Smooth muscle cell of the brain vasculature (primary cell): ENCODE data around the gene KLHDC9.

Experiments
- DNase-seq: peaks from one replicate; pipeline ENCODE4 v3.0.0-alpha.2; 2012; ENCODE audit warnings: low read depth, low spot score

KLHDC9 gene

DNA sequence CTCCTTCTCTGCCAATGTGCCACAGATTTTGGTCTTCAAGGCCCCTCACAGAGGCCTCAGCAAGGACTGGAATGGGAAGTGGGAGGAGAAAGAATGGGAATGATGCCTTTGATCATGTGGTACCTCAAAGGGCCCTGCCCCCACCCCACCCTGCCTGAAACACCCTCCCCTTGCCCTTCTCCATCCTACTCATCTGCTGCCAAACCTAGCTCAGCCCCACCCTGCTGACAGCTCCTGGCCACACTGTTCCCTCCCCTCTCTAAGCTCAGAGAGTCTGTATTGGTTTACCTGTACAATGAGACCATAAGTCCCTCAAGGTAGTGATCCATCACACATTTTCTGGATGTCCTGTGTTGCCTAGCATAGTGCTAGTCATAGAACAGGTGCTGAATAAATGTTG is 21.8 kb upstream of the KLHDC9 start:
- DNase-seq, result no peak

DNA sequence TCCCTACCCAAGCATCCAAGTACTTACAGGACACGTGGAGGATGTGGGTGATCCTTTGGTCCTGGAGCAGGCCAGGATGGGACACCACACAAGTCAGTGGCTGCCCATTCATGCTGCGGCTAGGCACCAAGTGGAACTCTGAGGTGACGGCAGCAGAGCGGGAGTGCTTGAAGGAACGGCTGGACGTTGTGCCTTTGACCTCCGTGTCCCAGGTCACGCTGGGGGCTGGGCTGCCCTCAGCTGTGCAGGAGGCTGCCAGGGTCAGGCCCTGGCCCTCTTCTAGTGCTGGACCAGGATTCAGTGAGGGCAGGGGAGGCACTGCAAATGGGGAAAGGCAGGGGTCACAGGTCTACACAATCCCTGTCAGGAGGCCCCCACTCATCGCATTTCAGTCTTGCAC is 20.7 kb upstream of the KLHDC9 start:
- no peak for DNase-seq

DNA sequence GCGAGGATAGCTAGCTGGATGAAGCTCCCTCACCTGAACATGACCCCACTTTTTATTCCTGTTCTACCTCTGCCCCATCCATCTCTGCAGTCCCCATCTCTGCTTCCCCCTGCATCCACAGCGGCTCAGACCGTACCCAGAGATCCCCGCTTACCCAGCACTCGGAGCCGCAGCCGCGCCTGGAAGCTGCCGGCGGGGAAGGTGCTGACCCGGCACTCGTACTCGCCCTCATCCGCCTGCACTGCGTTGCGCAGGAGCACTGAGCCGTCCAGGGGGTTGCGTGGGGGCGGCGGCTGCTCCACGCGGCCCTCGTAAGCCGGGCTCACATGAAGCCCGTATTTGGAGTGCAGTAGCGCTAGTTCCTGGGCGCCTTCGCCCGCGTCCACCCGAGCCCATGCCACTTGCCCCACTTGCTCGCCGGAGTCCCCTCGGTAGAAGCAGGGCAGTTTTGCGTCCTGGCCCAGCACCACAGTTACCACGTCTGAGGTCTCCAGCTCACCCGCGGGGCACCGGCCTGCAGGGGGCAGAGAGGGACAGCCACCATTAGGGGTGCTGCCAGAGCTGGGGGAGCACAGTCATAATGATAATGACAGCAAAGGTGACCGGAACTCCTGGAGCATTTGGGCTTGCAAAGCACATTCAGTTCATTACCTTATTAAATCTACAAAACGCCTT is 18.6 kb upstream of the KLHDC9 start:
- no peak for DNase-seq

DNA sequence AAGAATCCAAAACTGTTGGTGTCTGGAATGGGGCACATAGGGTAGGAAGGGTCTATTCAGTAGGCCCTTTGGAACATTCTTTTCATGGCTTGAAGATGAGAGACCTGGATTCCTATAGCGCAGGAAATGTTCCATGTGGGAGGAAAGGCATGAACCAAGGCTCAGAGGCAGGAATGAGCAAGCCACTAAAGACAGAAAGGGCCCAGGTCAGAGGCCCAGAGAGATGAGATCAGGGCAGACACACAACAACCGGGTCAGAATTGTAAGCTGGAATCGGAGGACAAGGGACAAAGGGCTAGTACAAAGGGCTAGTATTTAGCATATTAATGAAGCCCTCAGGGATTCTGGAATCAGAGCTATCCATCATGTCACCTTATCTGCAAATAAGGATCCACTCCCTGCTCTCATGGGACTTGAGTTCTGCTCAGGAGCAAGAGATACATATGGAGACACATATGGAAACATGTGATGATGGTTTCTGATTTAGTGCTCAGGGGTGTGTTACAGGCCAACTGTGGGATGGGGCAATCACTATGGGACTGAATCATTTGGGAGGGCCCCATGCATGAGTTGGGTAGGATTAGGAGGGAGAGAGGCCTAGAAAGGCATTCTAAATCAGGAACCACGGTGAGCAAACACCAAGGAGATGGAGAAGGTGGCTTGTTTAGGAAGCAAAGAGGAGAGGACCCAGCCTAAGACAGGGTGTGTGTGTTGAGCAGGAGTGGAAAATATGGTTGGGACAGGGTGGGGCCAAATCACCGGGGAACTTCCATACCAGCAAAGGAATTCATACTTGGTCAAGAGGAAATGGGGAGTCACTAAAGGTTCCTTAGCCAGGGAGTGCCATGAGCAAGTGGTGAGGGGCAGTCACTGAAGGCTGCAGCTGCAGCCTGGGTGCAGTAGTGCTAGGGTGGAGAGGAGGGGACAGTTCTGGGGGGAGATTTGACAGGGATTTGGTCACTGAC is 17.4 kb upstream of the KLHDC9 start:
- no peak for DNase-seq

DNA sequence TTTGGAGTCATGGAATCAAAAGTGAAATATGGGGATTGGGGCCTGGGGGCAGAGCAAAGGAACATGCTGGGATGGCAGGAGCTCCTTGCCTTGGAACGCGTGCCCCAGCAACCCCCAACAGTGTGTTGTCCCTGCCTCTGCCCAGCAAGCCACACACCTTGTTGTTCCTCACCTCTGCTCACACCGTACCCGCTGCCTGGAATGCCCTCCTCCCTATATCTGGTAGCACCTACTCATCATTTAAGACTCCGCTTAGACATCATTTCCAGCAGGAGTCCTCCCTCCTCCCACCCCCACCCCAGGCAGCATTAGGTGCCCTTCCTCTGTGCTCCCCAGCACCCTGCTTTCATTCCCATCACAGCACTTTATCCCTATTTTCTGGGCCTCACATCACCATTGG is 16.6 kb upstream of the KLHDC9 start:
- DNase-seq, result no peak

DNA sequence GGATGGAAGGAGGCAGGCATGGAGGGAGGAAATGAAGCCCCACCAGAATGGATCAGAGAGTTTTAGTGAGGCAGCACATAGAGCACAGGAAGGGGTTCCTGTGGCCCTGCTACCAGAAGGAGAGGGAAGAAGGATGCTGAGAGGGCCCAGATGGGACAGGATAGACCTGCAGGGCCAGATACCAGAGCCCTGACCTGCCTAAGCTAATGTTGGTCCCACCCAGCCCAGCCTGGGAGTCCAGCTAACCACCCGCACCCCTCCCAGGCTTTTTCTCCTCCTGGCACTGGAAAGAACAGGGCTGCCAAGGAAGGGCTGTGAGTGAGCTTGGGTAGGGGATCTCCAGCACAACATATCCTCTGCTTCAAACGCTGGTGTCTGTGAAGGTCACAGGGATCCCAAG is 15.7 kb upstream of the KLHDC9 start:
- DNase-seq, result no peak

DNA sequence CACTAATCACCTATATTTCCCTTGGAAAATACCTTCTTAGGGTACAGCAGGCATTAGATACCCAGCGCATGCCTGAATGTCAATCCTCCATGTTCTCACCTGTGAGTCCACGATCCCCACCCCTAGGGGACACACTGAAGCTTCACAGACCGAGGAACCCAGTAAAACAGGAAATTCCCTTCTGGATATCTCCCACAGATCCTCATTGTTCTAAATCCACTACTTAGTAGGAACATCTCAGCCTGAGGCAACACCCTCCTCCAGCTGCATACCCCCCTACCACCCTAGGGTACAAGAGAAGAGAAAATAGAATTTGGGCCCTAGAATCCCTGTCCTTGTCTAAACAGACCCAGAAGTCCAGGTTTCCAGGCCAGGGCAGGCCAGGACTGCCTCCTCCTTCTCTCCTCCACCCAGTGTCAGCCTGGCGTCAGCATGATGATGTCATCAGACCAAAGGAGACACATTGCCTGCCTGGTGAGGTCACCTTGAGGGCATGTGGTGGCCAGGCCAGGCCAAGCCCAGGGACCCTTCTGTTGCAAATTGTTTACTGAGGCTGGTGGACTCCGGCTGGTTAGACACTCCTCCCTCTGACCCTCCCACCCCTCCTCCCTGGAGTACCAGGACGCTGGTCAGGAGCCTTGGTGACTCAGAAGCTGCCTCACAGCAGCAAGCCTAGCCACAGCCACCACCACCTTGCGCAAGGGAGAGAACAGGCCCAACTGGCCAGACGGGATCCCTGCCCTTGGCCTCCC is 15.0 kb upstream of the KLHDC9 start:
- DNase-seq, result no peak

DNA sequence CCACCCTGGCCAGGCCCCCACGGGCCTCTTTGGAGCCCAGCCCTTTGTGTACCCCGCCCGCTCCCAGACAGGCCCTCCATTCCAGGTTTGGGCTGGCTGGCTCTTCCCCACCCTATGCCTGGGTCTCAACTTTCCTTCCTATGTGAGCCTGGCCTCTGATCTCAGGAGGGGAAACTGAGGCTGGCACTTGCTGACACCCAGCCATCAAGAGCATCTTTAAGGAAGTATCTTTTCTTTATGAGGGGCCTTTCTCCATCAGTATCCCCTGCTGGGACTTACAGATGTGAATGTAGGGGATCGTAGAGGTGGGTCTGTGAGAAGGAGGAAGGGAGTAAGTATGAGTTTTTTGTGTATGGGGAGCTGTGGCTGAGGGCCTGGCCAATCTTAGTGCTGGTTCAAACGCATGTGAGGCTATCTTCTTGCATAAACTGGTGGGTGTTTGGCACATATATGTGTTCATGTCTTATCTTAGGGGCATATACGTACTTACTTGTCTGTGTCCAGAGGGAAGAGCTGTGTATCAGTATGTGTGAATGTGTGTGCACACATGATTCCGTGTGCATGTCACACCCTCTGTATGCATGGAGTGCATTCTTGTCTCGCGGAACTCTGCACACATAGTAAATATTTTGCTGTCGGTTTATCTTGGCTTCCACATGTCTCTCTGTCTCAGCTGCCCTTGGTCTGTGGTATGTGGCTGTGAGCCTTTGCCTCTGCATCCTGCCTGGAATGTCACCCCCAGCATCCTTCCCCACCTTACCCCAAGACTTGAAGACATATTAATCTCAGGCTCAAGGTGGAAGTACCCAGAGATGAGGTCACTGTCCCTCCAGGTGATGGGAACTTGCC is 14.2 kb upstream of the KLHDC9 start:
- no peak for DNase-seq

DNA sequence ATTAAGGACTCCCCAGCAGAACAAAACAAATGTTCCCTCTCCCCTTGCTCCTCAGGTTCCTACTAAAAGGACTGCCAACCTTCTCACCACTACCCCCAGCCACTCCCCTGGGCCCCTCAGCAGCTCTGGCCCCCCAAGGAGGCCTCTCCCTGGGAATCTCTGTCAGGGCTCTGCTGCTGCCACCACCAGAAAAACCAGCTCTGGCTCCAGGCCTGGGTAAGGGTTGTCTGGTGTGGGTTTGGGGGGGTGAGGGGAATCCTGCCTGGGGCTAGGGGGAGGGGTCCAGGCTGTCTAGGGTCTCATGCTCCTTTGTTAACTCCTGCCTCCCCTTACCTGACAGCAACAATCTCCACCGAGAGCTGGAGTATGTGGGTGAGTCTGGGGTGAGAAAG is 13.6 kb upstream of the KLHDC9 start:
- no peak for DNase-seq

DNA sequence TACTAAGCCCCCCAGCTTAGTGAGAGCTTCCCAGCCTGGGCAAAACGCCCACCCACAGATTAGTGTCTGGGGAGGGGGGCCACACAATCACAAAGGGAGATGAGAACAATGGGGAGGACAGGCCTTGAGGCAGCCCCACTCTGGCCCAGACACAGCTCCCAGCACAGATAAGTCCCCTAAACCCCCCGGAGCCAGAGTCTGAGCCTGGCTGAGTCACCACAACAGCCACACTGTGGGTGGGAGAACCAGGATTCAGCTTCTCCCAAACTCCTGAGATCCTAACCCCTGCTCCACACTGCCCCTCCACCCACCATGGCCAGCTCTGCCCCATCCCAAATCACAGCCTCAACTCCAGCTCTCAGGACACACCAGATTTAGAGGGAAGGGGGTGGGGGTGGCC is 13.0 kb upstream of the KLHDC9 start:
- no peak for DNase-seq

DNA sequence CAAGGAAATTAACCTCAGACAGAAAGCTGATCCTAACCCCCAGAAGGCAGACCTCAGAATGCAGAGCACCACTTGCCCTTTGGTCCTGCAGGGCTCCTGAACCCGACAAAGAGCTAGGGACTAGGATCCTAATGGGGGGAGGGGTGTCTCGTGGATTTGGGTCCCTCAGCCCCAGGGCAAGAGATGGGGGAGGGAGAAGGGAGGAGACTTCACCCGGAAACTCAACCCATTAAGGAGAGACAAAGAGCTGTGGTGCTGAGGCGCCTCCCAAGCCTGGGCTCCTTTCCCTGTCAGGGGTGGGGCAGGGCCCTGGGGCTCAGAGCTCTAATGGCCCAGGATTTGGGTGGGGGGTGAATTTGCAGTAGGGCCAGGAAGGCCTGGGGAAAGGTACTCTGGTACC is 11.7 kb upstream of the KLHDC9 start:
- no peak for DNase-seq

DNA sequence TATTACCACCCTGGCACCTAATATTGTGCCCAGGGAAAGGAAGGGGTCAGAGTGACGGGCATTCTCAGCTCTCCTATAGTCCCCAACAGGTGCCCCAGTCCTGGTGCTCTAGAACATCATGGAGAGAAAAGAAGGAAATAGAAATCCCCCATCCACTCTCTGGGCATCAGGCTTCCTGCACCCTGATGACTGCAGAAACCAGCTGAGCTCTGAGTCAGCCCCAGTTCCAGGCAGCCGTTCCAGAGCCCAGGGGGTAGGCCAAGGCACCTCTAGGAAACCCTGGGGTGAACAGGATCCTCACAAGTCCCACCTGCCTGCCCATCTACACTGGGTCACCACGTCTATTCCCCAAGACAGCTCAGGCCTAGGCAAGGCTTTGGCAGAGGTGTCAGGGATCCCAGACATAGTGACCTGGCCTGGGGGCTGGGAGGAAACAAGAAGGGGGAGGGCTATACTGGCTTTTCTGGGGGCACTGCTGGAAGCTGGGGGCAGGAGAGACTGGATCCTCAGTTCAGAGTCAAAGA is 9.5 kb upstream of the KLHDC9 start:
- no peak for DNase-seq

DNA sequence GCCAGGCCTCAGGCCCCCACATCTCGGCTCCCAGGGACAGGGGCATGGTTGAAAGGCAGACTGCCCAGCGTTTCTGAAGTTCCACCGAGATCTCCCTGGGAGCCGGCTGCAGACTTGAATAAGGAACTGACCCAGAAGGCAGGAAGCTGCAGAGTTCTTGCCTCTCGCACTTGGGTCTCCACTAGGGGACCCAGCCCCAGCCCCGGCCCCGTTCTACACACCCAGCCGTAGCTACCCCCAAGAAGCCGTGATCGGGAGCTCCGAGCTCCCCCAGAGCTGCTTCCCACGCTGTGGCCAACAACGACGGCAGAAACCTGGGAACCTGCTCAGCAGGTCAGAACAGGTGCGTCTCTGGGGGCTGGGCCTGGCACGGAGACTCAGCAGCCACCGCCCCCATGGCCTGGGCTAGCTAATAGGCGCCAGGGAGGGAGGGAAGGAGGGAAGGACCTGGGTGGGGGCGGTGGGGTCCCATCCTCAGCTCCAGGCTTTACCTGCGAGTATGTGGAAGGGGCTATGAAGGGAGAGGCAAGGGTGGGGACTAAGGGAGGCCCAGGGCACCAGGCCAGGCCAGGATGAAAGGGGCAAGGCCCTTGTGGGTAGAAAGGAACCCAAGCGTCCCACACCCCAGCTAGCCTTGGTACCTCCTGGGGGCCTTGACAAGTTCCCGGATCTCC is 8.8 kb upstream of the KLHDC9 start, which contains the start of gene NECTIN4:
TSS of gene NECTIN4 (minus strand) at position 308 of the 674 bp plus-strand sequence. CDS start at position 46, 262 bp downstream.
- DNase-seq, result no peak

DNA sequence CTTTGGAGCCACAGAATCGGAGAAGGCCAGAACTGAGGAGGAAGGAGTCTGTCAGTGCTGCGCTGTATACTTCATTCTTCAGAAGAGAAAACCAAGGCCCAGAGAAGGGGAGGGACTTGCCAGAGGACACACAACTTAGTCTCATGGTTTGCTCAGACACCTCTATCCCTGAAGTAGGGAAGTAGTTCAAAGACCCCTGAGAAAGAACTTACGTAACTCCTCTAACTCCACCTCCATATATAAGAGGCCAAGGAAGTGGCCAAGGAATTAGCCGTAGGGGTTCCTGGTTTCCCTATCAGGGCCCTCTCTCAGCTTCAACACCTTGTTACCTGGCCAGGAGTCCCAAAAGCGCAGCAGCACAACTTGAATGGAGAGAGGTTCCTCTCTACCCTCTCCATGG is 8.2 kb upstream of the KLHDC9 start:
- DNase-seq, result no peak

DNA sequence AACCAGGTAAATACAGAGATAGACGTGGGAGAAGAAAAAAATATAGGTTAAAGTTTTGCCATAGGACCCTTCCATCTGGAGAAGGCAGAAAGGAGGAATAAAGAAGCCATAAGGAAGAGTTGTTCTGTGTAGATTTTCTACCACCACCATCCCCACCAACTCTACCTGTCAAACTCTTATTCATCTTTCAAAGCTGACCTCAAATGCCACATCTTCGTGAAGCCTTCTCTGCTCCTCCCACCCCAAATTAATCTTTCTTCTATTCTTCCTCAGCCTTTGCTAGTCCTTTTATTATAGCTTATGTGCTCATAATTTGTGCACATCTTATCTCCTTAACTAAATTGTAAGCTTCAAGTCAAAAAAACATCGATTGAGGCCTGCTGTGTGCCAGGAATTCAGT is 7.5 kb upstream of the KLHDC9 start:
- no peak for DNase-seq

DNA sequence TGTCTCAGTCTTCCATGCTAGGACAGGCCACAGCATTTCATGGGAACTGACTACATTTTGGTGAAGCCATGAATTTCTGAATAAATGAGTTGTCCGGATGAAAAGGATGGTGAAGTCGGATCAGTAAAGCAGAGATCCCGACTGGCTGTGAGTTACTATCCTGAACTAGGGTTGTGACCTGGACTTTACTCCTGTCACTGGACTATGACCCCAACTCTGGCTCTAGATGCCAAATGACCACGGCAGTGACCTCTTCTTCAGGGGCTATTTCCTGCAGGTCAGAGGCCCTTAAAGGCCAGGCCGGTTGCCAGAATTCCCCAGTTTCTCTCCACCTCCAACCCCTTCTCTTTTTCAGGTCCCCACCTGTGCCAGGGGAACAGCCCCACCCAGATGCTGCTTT is 7.1 kb upstream of the KLHDC9 start:
- no peak for DNase-seq

DNA sequence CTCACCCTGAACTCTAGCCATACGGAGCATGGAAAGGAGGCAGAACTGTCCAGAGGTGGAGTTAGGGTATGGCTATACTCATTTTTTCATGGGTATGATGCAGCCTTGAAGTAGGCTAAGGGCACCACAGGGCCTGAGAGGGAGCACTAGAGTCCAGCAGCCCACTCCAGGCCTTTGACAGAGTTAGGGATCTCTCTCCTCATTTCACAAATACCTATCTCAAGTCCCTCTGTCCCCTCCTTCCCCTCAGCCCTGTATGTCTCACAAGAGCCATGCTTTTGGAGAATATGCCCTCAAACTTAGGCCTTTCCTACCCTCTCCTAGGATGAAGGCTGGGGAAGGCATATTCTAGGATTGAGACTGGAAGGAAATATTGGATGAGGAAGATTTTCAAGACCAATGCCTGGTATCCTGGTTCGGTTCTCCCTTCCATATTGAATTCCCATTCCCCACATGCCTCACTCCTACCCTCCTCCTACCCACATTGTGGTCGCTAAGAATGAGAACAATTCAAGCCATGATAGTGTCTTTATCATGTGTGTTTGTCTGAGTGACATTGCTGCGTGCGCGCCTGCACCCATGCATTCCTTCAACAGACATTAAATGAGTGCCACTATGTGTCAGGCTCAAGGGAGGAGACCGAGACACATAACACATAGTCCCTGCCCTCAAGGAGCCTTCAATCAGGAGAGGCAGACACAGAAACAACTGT is 6.2 kb upstream of the KLHDC9 start:
- DNase-seq, result no peak

DNA sequence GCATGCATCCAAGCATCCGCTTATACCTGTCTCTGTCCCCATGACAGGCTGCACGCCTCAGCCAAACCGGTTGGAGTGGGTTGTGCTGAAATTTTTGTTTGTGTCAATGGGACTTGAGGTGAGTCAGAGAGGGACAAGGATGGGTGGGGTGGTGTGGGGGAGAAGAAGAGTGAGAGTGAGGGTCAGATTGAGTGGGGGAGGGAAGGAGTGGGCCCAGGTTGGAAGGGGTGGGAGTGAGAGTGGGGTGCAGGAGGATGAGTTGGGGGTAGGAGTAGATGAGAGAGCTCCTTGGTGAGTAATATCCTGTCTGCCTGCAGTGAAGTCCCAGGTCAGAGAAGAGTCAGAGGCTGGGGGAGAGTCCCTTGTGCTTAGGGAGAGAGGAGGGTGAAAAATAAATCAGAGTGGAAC is 5.5 kb upstream of the KLHDC9 start:
- no peak for DNase-seq

DNA sequence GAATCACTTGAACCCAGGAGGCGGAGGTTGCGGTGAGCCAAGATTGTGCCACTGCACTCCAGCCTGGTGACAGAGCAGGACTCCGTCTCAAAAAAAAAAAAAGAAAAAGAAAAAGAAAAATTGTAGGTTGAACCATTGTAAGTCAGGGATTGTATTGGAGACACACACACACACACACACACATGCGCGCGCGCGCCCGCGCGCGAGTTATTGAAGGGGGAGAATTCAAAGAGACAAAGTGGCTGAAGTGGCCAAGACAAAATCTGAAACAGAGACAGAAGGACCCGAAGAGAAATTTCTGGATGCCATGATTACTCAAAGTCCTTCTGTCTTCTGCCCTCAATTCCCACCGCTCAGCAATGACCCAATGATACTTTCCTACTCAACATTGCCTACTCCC is 3.7 kb upstream of the KLHDC9 start:
- DNase-seq, result no peak

DNA sequence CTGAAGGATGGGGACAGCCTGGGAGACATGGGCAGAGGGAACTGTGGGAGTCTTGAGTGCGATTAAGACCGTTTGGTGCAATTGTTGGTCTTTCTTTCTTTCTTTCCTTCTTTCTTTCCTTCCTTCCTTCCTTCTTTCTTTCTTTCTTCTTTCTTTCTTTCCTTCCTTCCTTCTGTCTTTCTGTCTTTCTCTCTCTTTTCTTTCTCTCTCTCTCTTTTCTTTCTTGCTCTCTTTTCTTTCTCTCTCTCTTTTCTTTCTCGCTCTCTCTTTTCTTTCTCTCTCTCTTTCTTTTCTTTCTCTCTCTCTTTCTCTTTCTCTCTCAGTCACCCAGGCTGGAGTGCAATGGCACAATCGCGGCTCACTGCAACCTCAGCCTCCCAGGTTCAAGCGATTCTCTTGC is 2.9 kb upstream of the KLHDC9 start:
- no peak for DNase-seq
